Breast epithelium (tissue), 4 donors: ENCODE data around the gene LINGO1. TPM values are rescaled to one million over a fixed set of nuclear protein-coding genes. Genes with fewer than 3 reads are reported as not detected.

ENCODE experiments used
- DNase-seq, 2 donors: peaks; one replicate each; pipeline ENCODE4 v3.0.0-alpha.2; 2019; ENCODE audit warnings: low spot score in 2 of 2
- H3K27ac ChIP-seq, 2 donors: fragments of 200-600 bp; sonication (generic) in 1 of 2; one replicate each; pipeline ENCODE4 v1.5.1; 2016 to 2019; ENCODE audit warnings: mild to moderate bottlenecking in 1 of 2
- H3K27me3 ChIP-seq, 2 donors: fragments of 200-600 bp; sonication (generic) in 1 of 2; one replicate each; pipeline versions ENCODE4 v1.5.1 to v1.6.0; 2017 to 2019; ENCODE audit warnings: control low read depth in 1 of 2, mild to moderate bottlenecking in 1 of 2
- H3K36me3 ChIP-seq: fragments of 200-600 bp; one replicate; pipeline ENCODE4 v1.5.1; 2019
- H3K4me1 ChIP-seq, 2 donors: fragments of 200-600 bp; sonication (generic); one replicate each; pipeline ENCODE4 v1.5.1; 2016 to 2019; ENCODE audit warnings: control low read depth in 1 of 2
- H3K4me3 ChIP-seq, 3 donors: fragments of 200-600 bp; sonication (generic); 1 replicate in 2 of 3; 2 replicates in 1 of 3; pipeline ENCODE4 v1.5.1; 2016 to 2019; ENCODE audit warnings: mild to moderate bottlenecking in 3 of 3, moderate library complexity in 2 of 3
- H3K9me3 ChIP-seq, 2 donors: fragments of 200-600 bp; sonication (generic) in 1 of 2; one replicate each; pipeline ENCODE4 v1.5.1; 2016 to 2019; ENCODE audit warnings: control low read depth in 1 of 2
- CTCF ChIP-seq, 3 donors: fragments of 450-650 bp; IDR thresholded peaks; one replicate each; pipeline ENCODE4 v1.5.1; 2016 to 2017; ENCODE audit warnings: antibody characterized with exemption in 3 of 3, mild to moderate bottlenecking in 3 of 3, moderate library complexity in 3 of 3
- POLR2A ChIP-seq: fragments of 450-650 bp; IDR thresholded peaks from one replicate; pipeline ENCODE4 v1.6.1; 2016; ENCODE audit warnings: antibody characterized with exemption, mild to moderate bottlenecking, moderate library complexity
- POLR2AphosphoS5 ChIP-seq, 3 donors: sonication (generic); formaldehyde crosslinking; IDR thresholded peaks; one replicate each; pipeline ENCODE4 v1.6.1; 2017; ENCODE audit warnings: antibody characterized with exemption in 3 of 3
- intact Hi-C: fragments of 100-400 bp; cut with DNase I; formaldehyde crosslinking; loops from one replicate; pipeline ENCODE4 v1.15.1; 2023; ENCODE audit warnings: low total_unique reads
- total RNA-seq, 3 donors: library from RNA; depleted of rRNA; stranded (reverse); fragments of >200 nt; gene quantifications; one replicate each; pipeline ENCODE4 v1.1.0, GENCODE V29; 2016

LINGO1 gene
- total RNA-seq, 3 donors from 2014 or later = 1.2 to 1.6 TPM; not detected in 1

- DNase-seq = no peak
- Histone ChIP-seq H3K27ac (no peak overlapping the region), H3K4me3 (no peak overlapping the region), H3K36me3 (no peaks in the 10 kb centered on the region), H3K27me3 (peaks cover 8 to 25% of the 10 kb centered on the region in 2 donors), H3K4me1 (peaks cover 0 to 4% of the 10 kb centered on the region in 2 donors), H3K9me3 (no peaks in the 10 kb centered on the region)
- intact Hi-C loops = no loop called here
- no peak for TF ChIP-seq POLR2A
- TF ChIP-seq CTCF (IDR thresholded peaks at IDR 0.05) = no peak
- TF ChIP-seq POLR2AphosphoS5 (IDR thresholded peaks at IDR 0.05) = no peak
Observed at GRCh38 chr15:77630056-77630455, 2.7 kb downstream of the LINGO1 start.

DNA sequence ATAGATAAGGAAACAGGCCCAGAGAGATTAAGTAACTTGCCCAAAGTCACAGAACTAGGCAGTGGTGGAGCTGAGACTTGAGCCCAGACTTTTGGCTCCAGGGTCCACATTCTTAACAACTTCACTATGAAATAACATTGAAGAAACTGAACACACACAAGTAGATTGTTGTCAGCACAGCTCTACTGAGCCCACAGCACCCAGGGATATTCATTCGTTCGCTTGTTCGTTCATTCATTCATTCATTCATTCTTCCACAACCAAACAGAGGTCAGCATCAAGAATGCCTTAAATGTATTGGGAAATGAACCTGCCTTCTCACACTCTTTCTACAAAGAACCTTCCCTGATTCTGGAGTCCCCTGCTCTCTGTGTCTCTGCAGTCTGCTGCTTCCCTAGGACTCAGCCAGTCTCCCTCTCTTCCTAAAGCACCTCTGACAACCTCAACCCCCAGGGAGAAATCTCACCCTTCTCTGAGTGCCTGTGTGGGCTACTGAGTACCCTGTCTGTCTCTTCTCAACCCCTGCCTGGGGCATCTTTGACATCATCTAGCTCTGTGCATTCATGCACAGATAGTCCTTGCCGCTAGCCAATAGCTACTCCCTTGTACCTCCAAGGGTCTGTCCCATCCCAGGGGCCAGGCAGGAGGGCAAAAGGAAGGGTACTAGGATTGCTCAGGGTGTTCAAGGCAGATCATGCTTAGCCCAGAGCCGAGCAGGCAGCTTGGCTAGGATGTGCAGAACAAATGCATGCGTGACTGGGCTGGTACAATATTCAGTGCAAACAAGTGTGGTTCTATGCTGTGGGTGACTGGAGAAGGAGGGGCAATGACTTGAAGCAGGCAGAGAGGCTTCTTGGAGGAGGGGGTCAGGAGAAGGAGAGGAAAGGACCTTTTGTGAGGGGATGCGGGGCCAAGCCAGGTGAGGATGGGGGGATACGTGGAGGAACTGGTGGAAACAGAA is 3.4 kb downstream of the LINGO1 start:
- H3K27ac ChIP-seq = no peak overlapping the region
- no peaks in the 10 kb centered on the region for H3K36me3 ChIP-seq
- peaks cover 0 to 4% of the 10 kb centered on the region in 2 donors for H3K4me1 ChIP-seq
- intact Hi-C loops = no loop called here
- no peak for DNase-seq
- H3K9me3 ChIP-seq = no peaks in the 10 kb centered on the region
- H3K27me3 ChIP-seq = peaks cover 3 to 18% of the 10 kb centered on the region in 2 donors
- TF ChIP-seq POLR2AphosphoS5 (IDR thresholded peaks at IDR 0.05) = no peak
- TF ChIP-seq POLR2A = no peak
- no peak for TF ChIP-seq CTCF (IDR thresholded peaks at IDR 0.05)
- no peak overlapping the region for H3K4me3 ChIP-seq

GRCh38 chr15:77628010-77628409 is 4.7 kb downstream of the LINGO1 start:
- Histone ChIP-seq H3K27me3 (peaks cover 0 to 10% of the 10 kb centered on the region in 2 donors), H3K4me3 (no peak overlapping the region), H3K9me3 (no peaks in the 10 kb centered on the region), H3K36me3 (no peaks in the 10 kb centered on the region), H3K4me1 (peaks cover 0 to 4% of the 10 kb centered on the region in 2 donors), H3K27ac (no peak overlapping the region)
- TF ChIP-seq POLR2AphosphoS5 (IDR thresholded peaks at IDR 0.05) (no peak), POLR2A (no peak), CTCF (IDR thresholded peaks at IDR 0.05) (no peak)
- no peak for DNase-seq
- intact Hi-C loops = no loop called here

DNA sequence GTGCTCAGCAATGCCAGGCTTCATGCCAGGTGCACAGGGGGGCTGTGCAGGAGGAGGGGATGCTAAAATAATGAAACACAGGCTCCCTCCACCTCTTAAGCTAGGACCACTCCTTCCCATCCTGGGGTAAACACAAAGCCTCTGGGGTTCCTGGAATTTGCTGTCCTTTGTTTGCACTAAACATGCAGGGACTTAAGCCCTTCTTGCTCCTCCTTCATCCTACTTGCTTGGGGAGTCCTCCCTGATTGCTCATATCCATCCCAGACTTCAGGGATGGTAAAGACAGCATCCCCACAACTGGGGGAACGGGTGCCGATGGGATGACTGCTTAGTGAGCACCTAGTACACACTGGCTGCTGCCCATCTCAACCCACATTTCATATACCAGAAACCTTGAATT is 5.1 kb downstream of the LINGO1 start:
- no peak overlapping the region for H3K27ac ChIP-seq
- peaks cover 0 to 10% of the 10 kb centered on the region in 2 donors for H3K27me3 ChIP-seq
- H3K4me3 ChIP-seq = no peak overlapping the region
- intact Hi-C loops = no loop called here
- no peak for DNase-seq
- no peaks in the 10 kb centered on the region for H3K9me3 ChIP-seq
- H3K36me3 ChIP-seq = no peaks in the 10 kb centered on the region
- no peak for TF ChIP-seq POLR2A
- TF ChIP-seq POLR2AphosphoS5 (IDR thresholded peaks at IDR 0.05) = no peak
- TF ChIP-seq CTCF (IDR thresholded peaks at IDR 0.05) = no peak
- H3K4me1 ChIP-seq = peaks cover 0 to 4% of the 10 kb centered on the region in 2 donors

DNA sequence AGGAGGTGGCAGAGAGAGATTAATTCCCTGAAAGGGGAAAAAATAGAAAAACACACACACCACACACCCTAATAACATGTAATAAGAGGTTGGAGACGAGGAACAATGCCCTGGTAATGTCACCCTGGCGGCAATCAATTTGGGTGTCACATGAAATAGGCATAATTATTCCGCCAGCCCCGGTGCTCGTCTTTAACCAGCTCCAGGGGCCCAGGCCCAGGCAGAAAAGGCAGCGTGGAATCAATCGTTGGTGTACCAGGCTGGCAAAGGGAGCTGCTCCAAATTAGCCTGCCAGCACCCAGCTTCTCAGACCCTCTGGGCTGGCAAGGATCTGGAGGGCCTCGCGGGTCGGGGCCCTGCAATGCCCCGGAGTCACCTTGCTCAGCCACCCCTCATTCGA is 5.6 kb downstream of the LINGO1 start:
- Histone ChIP-seq H3K36me3 (no peaks in the 10 kb centered on the region), H3K9me3 (no peaks in the 10 kb centered on the region), H3K27me3 (peaks cover 0 to 9% of the 10 kb centered on the region in 2 donors), H3K4me1 (peaks cover 0 to 3% of the 10 kb centered on the region in 2 donors), H3K4me3 (no peak overlapping the region), H3K27ac (no peak overlapping the region)
- TF ChIP-seq POLR2A (no peak), POLR2AphosphoS5 (IDR thresholded peaks at IDR 0.05) (no peak), CTCF (IDR thresholded peaks at IDR 0.05) (no peak)
- intact Hi-C loops = no loop called here
- no peak for DNase-seq
